DOHH2 (cell line): ENCODE data around the gene NFE2L3.
"Not testable (repeated sequence)": the region's sequence is repeated elsewhere in the genome, so short reads cannot be mapped to it uniquely, and the experiment has no call there.

ENCODE experiments used
- H3F3A ChIP-seq: fragments of 200-600 bp; sonication (generic), shearing (Covaris generic); 2 replicates; pipeline ENCODE4 v1.6.0; 2016; ENCODE audit warnings: antibody characterized with exemption, mild to moderate bottlenecking; ENCODE audit not compliant: control insufficient read depth, insufficient read depth
- H3K27ac ChIP-seq: fragments of 200-600 bp; sonication (generic); 2 replicates; pipeline ENCODE4 v1.5.1; 2014; ENCODE audit warnings: low read depth, mild to moderate bottlenecking, low read length, moderate library complexity
- H3K27me3 ChIP-seq: fragments of 200-600 bp; sonication (generic); 2 replicates; pipeline ENCODE4 v1.6.1; 2014; ENCODE audit warnings: mild to moderate bottlenecking, low read length, mixed read lengths; ENCODE audit not compliant: control insufficient read depth
- H3K36me3 ChIP-seq: fragments of 200-600 bp; sonication (generic); 2 replicates; pipeline ENCODE4 v1.6.1; 2014; ENCODE audit warnings: mild to moderate bottlenecking, low read length, moderate library complexity, mixed read lengths; ENCODE audit not compliant: control insufficient read depth
- H3K4me1 ChIP-seq: fragments of 200-600 bp; sonication (generic); 2 replicates; pipeline ENCODE4 v1.6.1; 2014; ENCODE audit warnings: mild to moderate bottlenecking, low read length, mixed read lengths; ENCODE audit not compliant: control insufficient read depth
- H3K4me2 ChIP-seq: fragments of 200-600 bp; sonication (generic); 2 replicates; pipeline ENCODE4 v1.6.0; 2014; ENCODE audit warnings: mild to moderate bottlenecking, low read length, moderate library complexity
- H3K4me3 ChIP-seq: fragments of 200-600 bp; sonication (generic); 2 replicates; pipeline ENCODE4 v1.5.1; 2014; ENCODE audit warnings: mild to moderate bottlenecking, low read length, mixed read lengths
- H3K79me2 ChIP-seq: fragments of 200-600 bp; sonication (generic); 2 replicates; pipeline ENCODE4 v1.6.1; 2014; ENCODE audit warnings: mild to moderate bottlenecking, low read length, mixed read lengths; ENCODE audit not compliant: control insufficient read depth
- H3K9me2 ChIP-seq: fragments of 200-600 bp; sonication (generic); replicated peaks from 2 replicates; pipeline ENCODE4 v1.6.1; 2014; ENCODE audit warnings: mild to moderate bottlenecking, low read length, mixed read lengths; ENCODE audit not compliant: control insufficient read depth
- H3K9me3 ChIP-seq: fragments of 200-600 bp; sonication (generic); 2 replicates; pipeline ENCODE4 v1.6.1; 2014; ENCODE audit warnings: antibody characterized with exemption, low read length, mixed read lengths; ENCODE audit not compliant: control insufficient read depth, insufficient read depth
- H4K20me1 ChIP-seq: fragments of 200-600 bp; sonication (generic); 2 replicates; pipeline ENCODE4 v1.6.0; 2014; ENCODE audit warnings: low read depth, mild to moderate bottlenecking, antibody characterized with exemption, low read length, moderate library complexity; ENCODE audit not compliant: control insufficient read depth, insufficient read depth
- CTCF ChIP-seq: fragments of 200-600 bp; sonication (generic); IDR thresholded peaks from one replicate; pipeline ENCODE4 v1.5.1; 2014; ENCODE audit warnings: antibody characterized with exemption, mild to moderate bottlenecking, low read depth, low read length; ENCODE audit not compliant: poor library complexity, severe bottlenecking
- EZH2phosphoT487 ChIP-seq: fragments of 200-600 bp; sonication (generic); IDR thresholded peaks from 2 replicates; pipeline ENCODE4 v1.6.1; 2017; ENCODE audit warnings: borderline replicate concordance, mild to moderate bottlenecking, antibody characterized with exemption, low read length, moderate library complexity, mixed read lengths

The NFE2L3 gene

GRCh38 chr7:26171601-26172000 lies 19.6 kb downstream of the NFE2L3 start:
- peaks cover 54% of the 10 kb centered on the region for H3K79me2 ChIP-seq
- 0 out of 2 replicates have a peak, but pooled peaks cover 6% of the 10 kb centered on the region for H4K20me1 ChIP-seq
- H3K4me2 ChIP-seq: no peak overlapping the region
- no peaks in the 10 kb centered on the region for H3F3A ChIP-seq
- TF ChIP-seq CTCF (no peak), EZH2phosphoT487 (no peak)
- no peaks in the 10 kb centered on the region for H3K9me3 ChIP-seq
- no peak overlapping the region for H3K4me3 ChIP-seq
- H3K4me1 ChIP-seq: peaks cover 10% of the 10 kb centered on the region
- no peaks in the 10 kb centered on the region for H3K9me2 ChIP-seq
- H3K27ac ChIP-seq: no peak overlapping the region
- H3K36me3 ChIP-seq: peaks cover 10% of the 10 kb centered on the region; the same call in 1 of the 2 replicates
- H3K27me3 ChIP-seq: no peaks in the 10 kb centered on the region

- H3K9me3 ChIP-seq: no peaks in the 10 kb centered on the region
- H3K27ac ChIP-seq: no peak overlapping the region
- H4K20me1 ChIP-seq: 0 out of 2 replicates have a peak, but pooled peaks cover 6% of the 10 kb centered on the region
- peaks cover 49% of the 10 kb centered on the region for H3K79me2 ChIP-seq
- H3K27me3 ChIP-seq: no peaks in the 10 kb centered on the region
- H3K4me3 ChIP-seq: no peak overlapping the region
- H3F3A ChIP-seq: no peaks in the 10 kb centered on the region
- H3K4me2 ChIP-seq: no peak overlapping the region
- TF ChIP-seq CTCF: no peak
- TF ChIP-seq EZH2phosphoT487: no peak
- peaks cover 5% of the 10 kb centered on the region for H3K4me1 ChIP-seq
- peaks cover 10% of the 10 kb centered on the region; the same call in 1 of the 2 replicates for H3K36me3 ChIP-seq
- H3K9me2 ChIP-seq: no peaks in the 10 kb centered on the region
Observed at GRCh38 chr7:26172048-26172447, 20.1 kb downstream of the NFE2L3 start.

- H3K4me1 ChIP-seq, H3K4me2 ChIP-seq, H3K27me3 ChIP-seq, H4K20me1 ChIP-seq, H3F3A ChIP-seq, H3K4me3 ChIP-seq, H3K27ac ChIP-seq, H3K9me3 ChIP-seq, H3K36me3 ChIP-seq, H3K9me2 ChIP-seq: not testable (repeated sequence)
- peaks cover 17% of the 10 kb centered on the region for H3K79me2 ChIP-seq
Observed at GRCh38 chr7:26175903-26176302, 23.9 kb downstream of the NFE2L3 start.

- H3K9me3 ChIP-seq, H3K36me3 ChIP-seq, H3K4me2 ChIP-seq, H3K27me3 ChIP-seq, H3K4me3 ChIP-seq, H4K20me1 ChIP-seq, H3K9me2 ChIP-seq, H3K4me1 ChIP-seq, H3K27ac ChIP-seq: not testable (repeated sequence)
- Histone ChIP-seq H3K79me2 (peaks cover 15% of the 10 kb centered on the region), H3F3A (peaks cover 17% of the 10 kb centered on the region)
Observed at GRCh38 chr7:26176696-26177095, 24.7 kb downstream of the NFE2L3 start.

GRCh38 chr7:26177269-26177668 lies 25.3 kb downstream of the NFE2L3 start:
- not testable (repeated sequence) for H3K4me2 ChIP-seq, H3K9me3 ChIP-seq, H3K9me2 ChIP-seq, H3K36me3 ChIP-seq, H3K27ac ChIP-seq, H4K20me1 ChIP-seq, H3K27me3 ChIP-seq, H3K4me1 ChIP-seq, H3K4me3 ChIP-seq
- Histone ChIP-seq H3F3A (peaks cover 23% of the 10 kb centered on the region), H3K79me2 (peaks cover 13% of the 10 kb centered on the region)
